Superior temporal gyrus (tissue), 1 donor: ENCODE data around the gene CABP2.
"Not testable (repeated sequence)": the region's sequence is repeated elsewhere in the genome, so short reads cannot be mapped to it uniquely, and the experiment has no call there.

Source experiments
- DNase-seq: peaks from one replicate; pipeline ENCODE4 v3.0.0-alpha.2; 2016; ENCODE audit errors: extremely low spot score

CABP2 gene

DNA sequence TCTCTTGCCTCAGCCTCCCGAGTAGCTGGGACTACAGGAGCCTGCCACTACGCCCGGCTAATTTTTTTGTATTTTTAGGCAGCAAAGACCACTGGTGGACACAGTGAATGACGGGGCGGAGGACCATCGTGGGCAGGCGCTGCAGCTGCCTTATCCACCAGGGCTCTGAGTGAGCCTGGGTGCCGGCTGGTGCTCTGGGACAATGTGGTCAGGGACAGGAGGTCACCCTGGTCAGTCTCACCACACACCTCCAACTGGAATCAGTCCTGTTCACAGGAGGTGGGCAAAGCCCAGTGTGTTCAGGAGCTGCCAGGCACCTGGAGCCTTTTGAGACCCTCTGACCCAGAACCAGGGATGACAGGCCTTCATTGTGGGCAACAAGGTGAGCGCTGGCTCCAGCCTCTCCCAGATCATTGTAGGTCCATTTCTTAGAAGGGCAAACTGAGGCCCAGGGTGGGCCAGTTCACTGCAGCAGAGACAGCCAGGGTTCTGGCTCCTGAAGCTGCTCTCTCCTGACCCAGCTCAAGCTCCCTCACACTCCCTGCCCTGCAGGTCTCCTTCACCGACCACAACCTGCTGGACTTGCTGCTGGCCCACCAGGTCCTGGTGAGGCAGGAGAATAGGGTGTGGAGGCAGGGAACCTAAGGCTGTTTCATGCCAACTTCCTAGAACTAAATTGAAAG, 15.7 kb upstream of the CABP2 start:
- no peak for DNase-seq

DNA sequence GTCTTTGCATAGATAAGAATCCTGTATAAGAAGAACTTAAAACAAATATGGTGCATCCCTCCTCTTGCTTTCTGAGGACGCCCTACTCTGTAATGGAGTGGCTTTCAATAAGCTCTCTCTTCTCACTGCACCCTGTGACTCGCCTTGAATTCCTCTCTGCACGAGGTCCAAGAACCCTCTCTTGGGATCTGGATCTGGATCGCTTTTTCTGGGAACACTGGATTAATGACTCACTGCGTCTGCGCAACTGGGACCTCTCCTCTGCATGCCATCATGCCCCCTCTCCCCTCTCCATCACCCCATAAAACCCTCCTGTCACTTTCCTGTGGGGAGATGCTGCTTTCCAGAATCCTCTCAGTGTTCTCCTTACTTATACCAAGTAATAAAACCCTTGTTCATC, 15.1 kb upstream of the CABP2 start:
- no peak for DNase-seq

DNA sequence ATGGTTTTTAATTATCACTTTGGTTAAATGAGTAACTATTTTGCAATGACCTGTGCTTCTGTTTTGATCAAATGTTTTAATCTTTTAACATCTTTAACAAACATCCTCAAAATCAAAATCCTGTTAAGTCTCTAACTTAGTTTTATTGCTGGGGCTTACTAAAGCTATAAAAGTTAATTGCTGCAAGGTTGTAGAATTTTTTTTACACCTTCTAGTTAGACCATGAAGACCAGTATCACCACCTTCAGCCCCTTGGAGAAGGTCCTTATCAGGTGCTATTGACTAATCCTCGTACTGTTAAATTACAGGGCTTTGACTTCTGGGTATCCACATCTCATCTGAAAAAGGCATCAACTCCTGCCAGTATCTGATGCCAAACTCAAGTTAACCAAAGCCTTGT, 12.3 kb upstream of the CABP2 start:
- no peak for DNase-seq

DNA sequence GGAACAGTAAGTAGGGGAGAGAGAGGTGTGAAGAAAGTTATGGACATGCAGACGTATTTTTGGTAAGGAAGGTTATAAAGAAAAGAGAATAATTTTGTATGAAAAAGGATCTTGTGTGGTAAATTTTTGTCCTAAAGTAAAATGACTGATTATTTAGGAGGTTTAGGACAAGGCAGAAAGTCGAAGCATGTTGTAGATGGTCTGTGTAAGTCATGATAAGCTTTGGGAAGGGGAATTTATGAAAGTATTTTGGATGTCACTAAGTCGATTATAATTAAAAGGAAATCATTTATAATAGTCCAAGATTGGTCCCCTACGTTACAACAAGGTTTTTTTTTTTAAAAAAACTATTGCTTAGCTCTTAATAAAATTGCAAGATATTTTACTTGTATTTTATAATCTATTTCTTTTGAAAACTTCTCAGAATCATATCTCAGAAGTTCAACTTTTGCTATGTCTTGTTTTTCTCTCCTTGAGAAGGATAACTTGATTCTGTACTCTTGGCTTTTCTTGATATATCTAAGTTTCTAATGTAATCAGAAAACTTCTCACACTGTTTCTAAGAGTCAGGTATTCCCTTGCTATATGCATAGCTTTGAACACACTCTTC, 10.9 kb upstream of the CABP2 start:
- DNase-seq, result no peak

DNA sequence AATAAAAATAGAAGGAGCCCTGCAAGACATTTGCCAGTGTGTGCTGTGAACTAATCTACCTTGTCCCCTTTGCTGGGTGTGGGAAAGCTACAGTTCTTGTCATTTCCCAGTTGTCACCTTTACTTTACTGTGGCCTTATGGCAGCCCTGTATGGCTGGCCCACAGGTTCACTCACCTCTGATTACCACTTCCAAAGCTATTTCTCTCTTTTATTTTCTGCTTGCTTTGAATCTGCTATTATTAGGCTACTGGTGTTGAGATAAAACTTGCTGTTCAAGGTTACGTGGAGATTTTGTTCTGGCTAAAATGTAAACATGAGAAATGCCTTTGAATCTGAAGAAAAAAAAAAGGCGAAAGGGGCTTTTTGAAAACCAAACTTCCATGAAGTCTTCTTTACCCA, 9.6 kb upstream of the CABP2 start:
- no peak for DNase-seq

DNA sequence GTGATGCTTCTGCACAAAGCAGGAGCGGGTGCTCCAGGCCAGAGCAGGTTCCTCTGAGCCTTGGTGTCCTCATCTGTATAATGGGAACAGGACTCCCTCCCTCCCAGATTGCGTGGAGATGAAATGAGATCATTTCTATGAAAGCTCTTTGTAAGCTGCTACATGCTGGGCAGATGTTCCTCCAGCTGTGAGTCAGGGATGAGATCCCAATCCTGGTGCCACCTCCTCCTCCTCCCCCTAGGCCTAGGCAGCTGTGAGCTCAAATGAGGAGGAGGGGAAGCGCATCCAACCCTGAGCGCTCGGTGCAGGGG, 7.0 kb upstream of the CABP2 start:
- DNase-seq, result no peak

DNA sequence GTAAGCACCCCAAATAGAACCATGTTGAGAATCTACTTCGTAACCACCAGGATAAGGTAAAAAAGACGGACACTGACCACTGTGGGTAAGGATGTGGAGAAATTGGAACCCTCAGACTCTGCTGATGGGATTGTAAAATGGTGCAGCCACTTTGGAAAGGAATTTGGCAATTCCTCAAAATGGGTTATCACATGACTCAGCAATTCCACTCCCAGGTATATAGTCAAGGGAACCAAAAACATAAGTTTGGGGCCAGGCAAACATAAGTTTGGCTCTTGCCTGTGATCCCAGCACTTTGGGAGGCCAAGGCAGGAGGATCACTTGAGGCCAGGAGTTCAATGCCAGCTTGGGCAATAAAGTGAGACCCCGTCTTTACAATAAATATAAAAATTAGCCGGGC, 5.1 kb upstream of the CABP2 start:
- DNase-seq, result no peak

DNA sequence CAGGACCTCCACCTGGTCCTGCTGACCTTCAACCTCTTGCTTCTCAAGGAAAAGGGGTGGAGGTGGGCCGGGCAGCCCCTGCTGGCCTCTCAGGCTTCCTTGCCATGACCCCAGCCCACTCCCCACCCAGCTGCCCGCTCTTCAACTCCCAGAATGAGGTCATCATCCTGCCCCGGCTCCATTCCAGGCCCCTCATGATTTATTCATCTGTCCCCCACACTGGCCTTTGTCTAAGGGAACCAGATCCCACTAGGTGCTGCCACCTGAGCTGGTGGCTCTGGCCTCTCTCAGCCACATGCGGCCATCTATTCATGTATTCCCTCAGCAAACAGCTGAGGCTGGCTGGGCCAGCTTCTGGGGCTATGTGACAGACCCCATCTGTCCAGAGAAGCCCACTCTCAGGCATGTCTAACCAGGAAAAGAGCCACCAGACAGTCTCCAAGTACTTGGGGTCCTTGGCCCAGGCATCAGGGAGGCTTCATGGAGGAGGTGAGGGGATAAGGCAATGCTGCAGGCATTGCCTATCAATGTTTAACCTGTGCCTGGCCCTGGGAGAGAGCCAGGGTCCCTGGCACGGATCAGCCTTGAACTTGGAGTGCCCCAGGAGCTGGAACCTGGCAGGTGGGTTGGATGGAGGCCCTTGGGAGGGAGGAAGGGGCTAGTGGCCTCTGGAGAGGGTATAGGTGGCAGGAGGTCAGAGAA, 2.2 kb upstream of the CABP2 start:
- DNase-seq, result no peak

DNA sequence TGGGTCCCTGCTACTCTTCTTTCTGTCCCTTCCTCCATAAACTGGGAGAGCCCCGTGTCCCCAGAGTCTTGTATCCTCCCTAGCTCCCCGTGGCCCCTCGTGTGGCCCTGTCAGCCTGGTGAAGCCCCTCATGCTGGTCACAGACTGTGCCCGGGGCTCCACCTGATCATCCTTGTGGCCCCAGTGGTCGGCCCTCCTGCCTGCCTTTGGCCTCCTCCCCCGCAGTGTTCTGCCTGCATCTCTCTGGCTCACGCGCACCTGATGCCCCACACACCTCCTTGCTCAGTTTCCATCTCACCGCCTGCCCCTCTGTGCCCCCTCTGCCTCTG, 1.2 kb upstream of the CABP2 start:
- DNase-seq, result no peak

DNA sequence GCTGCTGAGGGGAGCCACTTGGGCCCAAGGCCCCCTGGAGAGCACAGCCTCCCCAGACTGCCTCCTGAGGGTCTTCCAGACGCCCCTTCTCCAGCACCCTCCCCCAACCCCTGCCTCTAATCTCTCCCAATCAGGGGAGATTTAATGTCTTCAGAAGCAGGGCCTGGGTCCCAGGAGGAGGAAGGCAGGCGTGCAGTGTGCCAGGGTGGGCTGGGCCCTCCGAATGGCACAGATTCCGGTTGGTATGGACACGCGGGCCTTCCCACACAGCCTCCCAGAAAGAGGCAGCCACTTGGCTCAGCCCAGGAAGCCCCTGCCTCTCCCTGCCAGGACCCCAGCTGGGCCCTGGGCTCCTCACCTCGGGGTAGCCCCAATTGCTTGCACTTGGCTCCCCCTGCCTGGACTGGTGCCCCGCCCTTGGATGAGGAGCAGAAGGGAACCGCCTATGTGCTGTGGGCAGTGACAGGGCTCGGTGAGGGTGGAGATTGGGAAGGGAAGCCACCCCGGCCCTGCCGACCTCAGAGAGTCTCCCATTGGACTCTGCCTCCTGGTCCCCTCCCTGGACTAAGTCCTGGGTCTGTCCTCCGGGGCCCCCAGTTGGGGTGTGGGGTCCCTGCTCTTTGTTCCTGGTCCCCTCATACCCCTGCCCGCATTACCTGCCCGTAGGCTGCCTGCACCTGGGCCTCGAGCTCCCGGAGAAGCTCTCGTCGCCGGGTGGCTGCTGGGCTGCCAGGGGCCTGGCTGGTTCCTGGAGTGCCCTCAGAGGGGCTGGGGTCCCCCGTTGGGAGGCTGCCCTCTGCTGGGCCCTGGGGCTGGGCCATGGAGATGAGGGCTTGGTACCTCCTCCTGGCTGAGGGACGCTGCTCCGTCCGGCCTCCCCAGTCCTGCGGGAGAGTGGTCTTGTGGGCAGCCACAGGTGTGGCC, 572 bp upstream of the CABP2 start:
- DNase-seq, result no peak

DNA sequence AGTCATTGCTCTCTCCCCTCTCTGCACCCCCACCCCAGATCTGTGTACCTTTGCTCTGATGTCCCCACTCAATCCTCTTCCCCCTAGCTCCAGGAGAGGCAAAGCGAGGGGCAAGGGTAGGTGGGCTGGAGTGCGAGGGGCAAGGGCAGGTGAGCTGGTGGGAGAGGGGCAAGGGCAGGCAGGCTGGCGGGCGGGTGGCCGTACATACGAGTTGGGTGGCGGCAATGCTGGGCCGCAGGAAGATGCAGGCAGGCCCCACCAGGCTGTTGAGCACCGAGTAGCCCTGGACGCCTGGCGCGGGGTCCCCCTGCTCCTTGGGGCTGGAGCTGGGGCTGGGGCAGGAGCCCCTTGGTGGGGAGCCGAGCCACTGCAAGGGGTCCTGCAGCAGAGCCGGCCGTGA, 908 bp downstream of the CABP2 start:
- no peak for DNase-seq

DNA sequence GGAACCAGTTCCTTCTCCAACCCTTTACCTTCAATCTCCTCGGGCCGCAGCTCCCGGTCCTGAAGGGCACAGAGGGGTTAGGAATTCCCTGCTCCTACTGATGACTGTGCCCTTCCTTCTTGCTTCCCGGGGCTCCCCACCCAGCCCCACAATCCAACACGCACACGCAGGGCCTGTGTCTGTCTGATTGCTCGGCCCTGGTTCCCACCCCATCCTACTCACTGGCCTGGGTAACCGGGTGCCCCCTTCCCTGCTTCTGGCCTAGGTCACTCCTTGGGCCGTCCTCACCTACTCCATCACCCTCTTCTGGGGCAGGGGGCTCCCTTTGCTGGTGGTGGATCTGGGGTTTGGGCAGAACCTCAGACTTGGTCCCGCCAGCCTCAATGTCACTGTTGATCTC, 1.3 kb downstream of the CABP2 start:
- DNase-seq, result no peak

DNA sequence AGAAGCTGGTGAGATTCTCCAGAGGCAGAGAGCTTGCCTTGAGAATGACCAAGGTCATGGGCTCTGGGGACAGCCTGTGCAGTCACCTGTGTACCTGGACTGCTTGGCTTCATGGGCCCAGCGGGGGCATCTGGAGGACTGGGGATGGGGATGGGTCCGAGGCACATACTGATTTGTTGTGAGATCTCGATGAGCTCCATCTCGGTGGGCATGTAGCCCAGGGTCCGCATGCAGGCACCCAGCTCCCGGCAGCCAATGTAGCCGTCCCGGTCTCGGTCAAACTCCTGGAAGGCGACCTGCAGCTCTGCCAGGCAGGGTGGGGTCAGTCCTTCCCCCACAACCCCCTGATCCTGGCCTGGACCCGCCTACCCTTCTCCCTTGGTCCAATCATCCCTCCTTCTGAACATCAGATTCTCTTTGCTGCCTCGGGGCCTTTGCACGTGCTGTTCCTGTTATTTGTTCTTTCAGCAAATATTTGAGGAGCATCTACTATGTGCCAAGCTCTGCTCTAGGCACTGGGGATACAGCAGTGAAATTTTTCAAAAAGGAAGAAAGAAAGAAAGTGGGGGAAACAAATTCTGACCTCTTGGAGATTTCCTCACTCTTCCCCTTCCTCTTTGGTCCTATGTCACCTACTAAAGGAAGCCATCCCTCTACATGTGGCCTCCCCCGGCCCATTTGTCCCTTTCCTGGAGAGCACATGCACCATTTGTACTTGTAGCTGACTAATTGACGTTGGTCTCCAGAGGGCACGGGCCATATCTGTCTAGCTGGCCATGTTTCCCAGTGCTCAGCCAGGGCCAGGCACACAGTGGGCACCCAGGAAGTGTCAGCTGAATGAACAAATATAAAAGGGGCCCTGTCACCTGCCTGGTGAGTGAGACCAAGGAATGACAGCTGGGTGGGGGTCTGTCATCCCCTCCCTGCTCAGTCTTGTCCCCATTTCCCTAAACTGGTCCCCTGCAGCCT, 2.1 kb downstream of the CABP2 start:
- DNase-seq, result no peak

DNA sequence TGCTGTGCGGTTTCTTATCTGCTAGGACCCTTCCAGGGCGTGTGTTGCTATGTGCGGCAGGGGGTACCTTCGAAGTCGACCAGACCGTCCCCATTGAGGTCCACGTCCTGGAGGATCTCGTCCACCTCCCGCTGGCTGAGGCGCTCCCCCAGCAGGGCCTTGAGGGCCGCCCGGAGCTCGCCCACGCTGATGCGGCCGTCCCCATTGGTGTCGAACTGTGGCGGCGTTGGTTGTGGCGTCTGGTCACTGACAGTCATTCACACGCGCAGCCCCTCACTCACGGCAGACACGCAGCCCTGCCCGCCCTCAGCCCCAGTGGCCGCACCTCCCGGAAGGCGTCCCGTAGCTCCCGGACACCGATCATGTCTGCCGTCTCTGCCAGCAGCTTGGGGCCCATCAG, 3.5 kb downstream of the CABP2 start:
- DNase-seq, result no peak

DNA sequence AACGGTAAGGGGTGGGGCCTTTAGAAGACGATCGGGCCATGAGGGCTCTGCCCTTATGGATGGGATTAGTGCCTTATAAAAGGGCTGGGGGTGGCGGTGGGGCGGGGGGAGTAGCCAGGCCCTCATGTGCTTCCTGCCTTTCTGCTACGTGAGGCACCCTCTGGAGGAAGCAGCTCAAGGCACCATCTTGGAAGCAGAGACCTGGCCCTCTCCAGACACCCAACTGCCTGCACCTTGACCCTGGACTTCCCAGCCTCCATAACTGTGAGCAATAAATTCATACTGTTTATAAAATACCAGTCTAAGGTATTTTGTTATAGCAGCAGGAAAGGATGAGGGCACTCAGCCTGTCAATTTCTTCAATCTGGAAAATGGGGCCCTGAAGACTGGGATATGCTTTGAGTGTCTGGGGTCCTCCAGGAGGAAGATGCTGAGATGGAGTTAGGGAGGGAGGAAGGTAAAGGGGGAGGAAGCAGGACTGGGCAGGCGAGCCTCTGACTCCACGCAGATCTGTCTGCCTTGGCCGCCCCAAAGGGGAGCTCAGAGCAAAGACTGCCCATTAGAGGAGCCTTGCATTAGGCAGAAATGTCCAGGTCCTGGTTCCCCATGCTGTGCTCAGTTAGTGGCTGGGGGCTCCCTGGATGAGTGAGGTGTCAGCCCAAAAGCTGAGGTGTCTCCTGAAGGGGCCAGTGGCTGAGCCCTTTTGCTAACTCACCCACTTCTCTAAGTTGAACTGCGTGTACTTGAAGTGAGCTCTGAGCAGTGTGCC, 5.3 kb downstream of the CABP2 start:
- DNase-seq, result no peak

DNA sequence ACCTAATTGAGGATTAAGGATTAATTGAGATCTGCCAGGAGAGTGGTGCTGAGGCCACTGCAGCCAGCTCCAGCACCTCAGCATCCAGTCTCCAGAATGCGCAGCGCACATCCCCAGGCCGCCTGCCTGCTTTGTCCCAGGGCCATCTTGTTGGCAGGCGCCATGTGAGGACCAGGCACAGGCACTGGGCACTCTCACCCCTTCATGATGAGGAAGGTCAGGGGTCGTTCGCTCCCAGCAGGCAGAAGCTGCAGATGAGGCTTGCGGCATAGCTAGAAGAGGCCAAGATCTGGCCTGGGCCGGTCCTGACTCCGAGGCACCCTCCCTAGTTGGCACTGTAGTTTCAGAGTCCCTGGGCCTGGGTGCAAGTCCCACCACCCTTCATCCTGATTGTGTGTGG, 6.4 kb downstream of the CABP2 start:
- DNase-seq, result no peak

DNA sequence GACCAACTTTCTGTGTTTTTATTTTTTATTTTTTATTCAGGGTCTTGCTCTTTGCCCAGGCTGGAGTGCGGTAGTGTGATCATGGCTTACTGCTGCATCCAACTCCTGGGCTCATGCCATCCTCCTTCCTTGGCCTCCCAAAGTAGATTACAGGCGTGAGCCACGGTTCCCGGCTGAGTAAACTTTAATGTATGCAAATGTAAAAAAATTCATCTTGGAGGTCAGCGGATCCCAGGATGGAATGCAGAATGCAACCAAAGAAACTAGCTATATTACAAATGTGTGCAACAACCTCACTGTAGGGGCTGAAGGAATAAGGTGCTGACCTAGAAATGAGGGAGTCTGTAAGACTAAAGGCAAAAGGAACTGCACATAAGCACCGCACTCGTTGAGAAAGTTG, 9.1 kb downstream of the CABP2 start:
- DNase-seq, result no peak

DNA sequence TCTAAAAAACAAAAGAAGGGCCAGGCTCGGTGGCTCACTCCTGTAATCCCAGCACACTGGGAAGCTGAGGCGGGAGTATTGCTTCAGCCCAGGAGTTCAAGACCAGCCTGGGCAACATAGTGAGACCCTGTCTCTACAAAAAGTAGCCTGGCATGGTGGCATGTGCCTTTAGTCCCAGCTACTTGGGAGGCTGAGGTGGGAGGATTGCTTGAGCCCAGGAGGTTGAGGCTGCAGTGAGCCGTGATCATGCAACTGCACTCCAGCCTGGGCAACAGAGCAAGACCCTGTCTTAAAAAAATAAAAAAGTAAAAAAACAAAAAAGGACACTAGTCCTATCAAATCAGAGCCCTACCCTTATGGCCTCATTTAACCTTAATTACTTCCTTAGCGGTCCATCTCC, 11.7 kb downstream of the CABP2 start:
- DNase-seq, result not testable (repeated sequence)

DNA sequence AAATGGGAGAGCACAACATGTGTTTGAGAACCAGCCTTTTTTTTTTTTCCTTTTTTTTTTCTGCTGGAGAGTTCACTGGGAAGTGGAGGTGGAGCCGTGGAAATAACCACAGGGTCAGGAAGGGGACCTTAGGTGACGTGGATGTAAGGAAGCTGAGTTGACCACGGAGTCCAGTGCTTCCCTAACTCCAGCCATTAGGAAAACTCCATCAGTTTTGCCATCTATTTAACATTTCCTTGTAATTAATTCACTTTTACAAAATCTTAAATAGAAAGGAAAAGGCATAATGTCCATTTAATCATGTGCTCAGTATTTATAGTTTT, 13.3 kb downstream of the CABP2 start:
- DNase-seq, result no peak

DNA sequence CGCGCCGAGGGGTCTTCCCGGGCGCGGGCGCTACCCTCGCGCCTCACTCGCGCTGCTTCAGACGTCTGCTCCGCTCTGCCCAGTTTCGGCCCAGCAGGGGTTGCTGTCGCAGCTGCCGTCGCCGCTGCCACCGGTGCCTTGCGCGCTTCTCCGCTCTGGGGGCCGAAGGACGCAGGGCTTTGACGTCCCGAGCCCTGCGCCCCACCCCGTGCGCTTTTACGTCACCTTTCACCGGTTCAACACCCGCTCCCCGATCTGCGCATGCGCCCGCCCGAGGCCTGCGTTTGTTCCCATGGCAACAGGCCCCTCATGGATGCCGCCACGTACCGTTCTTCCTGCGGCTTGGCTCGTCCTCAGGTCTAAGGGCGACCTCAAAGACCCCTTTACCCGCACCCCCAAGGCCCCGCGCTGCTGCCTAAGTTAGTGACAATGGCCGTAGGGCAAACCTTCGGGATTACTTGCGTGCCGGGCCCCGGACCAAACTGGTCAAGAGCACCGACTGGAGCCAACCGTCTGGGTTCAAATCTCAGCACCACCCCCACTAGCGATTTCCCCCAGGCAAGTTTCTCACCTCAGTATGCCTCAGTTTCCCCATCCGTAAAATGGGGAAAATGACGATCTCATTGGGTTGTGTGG, 14.6 kb downstream of the CABP2 start:
- peak; percentile 95 for DNase-seq
